K562 (cell line): ENCODE measurements around the gene OBSCN.

Source experiments
- EZH2 ChIP-seq: IDR thresholded peaks from 2 replicates; pipeline ENCODE4 v1.6.1; 2012; ENCODE audit warnings: low read depth, mild to moderate bottlenecking, inconsistent platforms, low read length, borderline replicate concordance
- HDAC1 ChIP-seq, 2 experiments: fragments of 450-650 bp; IDR thresholded peaks; 2 replicates each; pipeline ENCODE4 v1.6.1; 2016 to 2017; ENCODE audit warnings: inconsistent platforms in 1 of 2, mild to moderate bottlenecking in 1 of 2, moderate library complexity in 1 of 2
- MEF2A ChIP-seq: IDR thresholded peaks from 2 replicates; pipeline ENCODE4 v1.6.1; 2011; ENCODE audit warnings: low read depth, mild to moderate bottlenecking, low read length, moderate library complexity; ENCODE audit not compliant: control insufficient read depth
- ZFP36 ChIP-seq: fragments of 150-350 bp; IDR thresholded peaks from 2 replicates; pipeline ENCODE4 v1.6.1; 2018; ENCODE audit warnings: low read length, low read depth; ENCODE audit not compliant: partially characterized antibody
- ZNF408 ChIP-seq: fragments of 250-450 bp; sonication (Bioruptor Pico); IDR thresholded peaks from 2 replicates; pipeline ENCODE4 v1.4.0; 2020; ENCODE audit warnings: low read depth, mild to moderate bottlenecking, moderate library complexity

DNA sequence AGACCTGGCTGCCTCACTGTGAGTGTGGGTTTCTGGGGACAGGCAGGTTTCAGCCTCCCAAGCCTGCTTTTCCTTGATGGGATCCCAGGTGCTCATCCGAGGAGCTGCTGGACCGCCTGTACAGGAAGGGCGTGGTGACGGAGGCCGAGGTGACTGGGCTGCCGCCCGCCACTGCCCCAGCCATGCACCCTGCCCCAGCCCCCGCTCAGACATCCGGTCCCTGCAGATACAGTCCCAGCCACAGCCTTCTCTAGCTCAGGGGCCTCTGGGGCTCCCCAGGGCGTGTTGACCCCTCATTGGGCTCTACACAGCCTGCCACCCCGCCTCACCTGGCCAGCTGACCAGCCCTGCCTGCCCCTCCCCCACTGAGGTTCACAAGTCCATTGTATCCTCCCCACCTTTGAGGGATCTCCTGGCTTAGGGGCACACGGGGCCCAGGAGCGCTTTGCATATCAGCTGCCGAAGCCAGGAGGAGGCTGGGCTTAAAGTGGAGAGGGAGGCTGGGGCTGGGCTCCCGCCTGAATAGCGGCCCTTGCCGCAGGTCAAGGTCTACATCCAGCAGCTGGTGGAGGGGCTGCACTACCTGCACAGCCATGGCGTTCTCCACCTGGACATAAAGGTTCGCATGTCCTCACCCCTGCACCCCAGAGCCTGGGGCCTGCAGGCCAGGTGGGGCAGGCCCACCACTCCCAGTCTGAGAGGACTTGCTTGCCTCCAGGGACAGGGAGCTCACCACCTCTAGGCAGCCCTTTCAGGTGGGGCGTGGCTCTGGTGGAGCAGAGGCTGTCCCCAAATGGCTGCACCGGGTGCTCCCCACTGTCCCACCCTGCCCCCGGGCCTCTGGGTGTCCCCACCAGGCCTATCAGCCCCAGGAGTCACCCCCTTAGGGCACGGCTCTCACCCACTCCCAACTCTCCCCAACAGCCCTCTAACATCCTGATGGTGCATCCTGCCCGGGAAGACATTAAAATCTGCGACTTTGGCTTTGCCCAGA lies 160.3 kb downstream of the OBSCN start:
- TF ChIP-seq HDAC1 (IDR thresholded peaks at IDR 0.05) (peak in 1 of 2 experiments; percentile 56; a peak in 2 of 4 replicates), EZH2 (no peak), ZFP36 (peak; percentile 90), MEF2A (no peak), ZNF408 (CRISPR knock-in tag) (no peak)
